ENCODE measurements around the gene GLT6D1. TPM values are rescaled to one million over a fixed set of nuclear protein-coding genes. Genes with fewer than 3 reads are reported as not detected.
"Not testable (repeated sequence)": the region's sequence is repeated elsewhere in the genome, so short reads cannot be mapped to it uniquely, and the experiment has no call there.

GLT6D1 gene
- total RNA-seq, 4 donors from 2014 or later = not detected

GRCh38 chr9:135669616-135670285, 30.4 kb upstream of the GLT6D1 start:
- no peak overlapping the region for H3K4me3 ChIP-seq
- TF ChIP-seq EP300 (IDR thresholded peaks at IDR 0.05) = no peak
- TF ChIP-seq POLR2A (IDR thresholded peaks at IDR 0.05) = no peak
- no peak for TF ChIP-seq CTCF (IDR thresholded peaks at IDR 0.05)
- TF ChIP-seq POLR2AphosphoS5 (IDR thresholded peaks at IDR 0.05) = no peak
- H3K36me3 ChIP-seq = no peaks in the 10 kb centered on the region
- WGBS = 100% methylated on average over 4 of the region's 9 CpGs
- no peaks in the 10 kb centered on the region for H3K4me1 ChIP-seq
- peak in 1 of 2 donors; percentile 49 for DNase-seq (ENCODE audit: low spot score in 2 of 2)
- peaks cover 5% of the 10 kb centered on the region for H3K9me3 ChIP-seq
- H3K27ac ChIP-seq = no peak overlapping the region
- peaks cover 74% of the 10 kb centered on the region for H3K27me3 ChIP-seq

- H3K27ac ChIP-seq, H3K4me3 ChIP-seq, H3K4me1 ChIP-seq, H3K36me3 ChIP-seq, H3K9me3 ChIP-seq: not testable (repeated sequence)
- WGBS = 85% methylated on average over 5 of the region's 5 CpGs
- DNase-seq (ENCODE audit: low spot score in 2 of 2) = peak in 1 of 2 donors; percentile 27
- H3K27me3 ChIP-seq = peaks cover 80% of the 10 kb centered on the region
Observed at GRCh38 chr9:135669018-135669417, 29.7 kb upstream of the GLT6D1 start.

- peaks cover 5% of the 10 kb centered on the region for H3K9me3 ChIP-seq
- H3K4me1 ChIP-seq = no peaks in the 10 kb centered on the region
- peak in 1 of 2 donors; percentile 72 for DNase-seq (ENCODE audit: low spot score in 2 of 2)
- no peak for TF ChIP-seq POLR2A (IDR thresholded peaks at IDR 0.05)
- TF ChIP-seq POLR2AphosphoS5 (IDR thresholded peaks at IDR 0.05) = no peak
- TF ChIP-seq CTCF (IDR thresholded peaks at IDR 0.05) = no peak
- no peak for TF ChIP-seq EP300 (IDR thresholded peaks at IDR 0.05)
- H3K27me3 ChIP-seq = peaks cover 83% of the 10 kb centered on the region
- WGBS = 80% methylated on average over 1 of the region's 9 CpGs
- H3K4me3 ChIP-seq = no peak overlapping the region
- no peak overlapping the region for H3K27ac ChIP-seq
- no peaks in the 10 kb centered on the region for H3K36me3 ChIP-seq
Observed at GRCh38 chr9:135667463-135668001, 28.2 kb upstream of the GLT6D1 start.

- TF ChIP-seq POLR2A (IDR thresholded peaks at IDR 0.05) (no peak), POLR2AphosphoS5 (IDR thresholded peaks at IDR 0.05) (no peak), CTCF (IDR thresholded peaks at IDR 0.05) (no peak), EP300 (IDR thresholded peaks at IDR 0.05) (no peak)
- H3K4me1 ChIP-seq = no peaks in the 10 kb centered on the region
- H3K36me3 ChIP-seq = no peaks in the 10 kb centered on the region
- peaks cover 5% of the 10 kb centered on the region for H3K9me3 ChIP-seq
- H3K4me3 ChIP-seq = no peak overlapping the region
- peak; percentile 37 to 59 for DNase-seq (ENCODE audit: low spot score in 2 of 2)
- 47% methylated on average over 19 of the region's 29 CpGs for WGBS
- peaks cover 79% of the 10 kb centered on the region for H3K27me3 ChIP-seq
- H3K27ac ChIP-seq = no peak overlapping the region
Observed at GRCh38 chr9:135666534-135667462, 27.5 kb upstream of the GLT6D1 start.

- peaks cover 69% of the 10 kb centered on the region for H3K27me3 ChIP-seq
- no peak for TF ChIP-seq POLR2A (IDR thresholded peaks at IDR 0.05)
- no peak for TF ChIP-seq POLR2AphosphoS5 (IDR thresholded peaks at IDR 0.05)
- no peak for TF ChIP-seq CTCF (IDR thresholded peaks at IDR 0.05)
- TF ChIP-seq EP300 (IDR thresholded peaks at IDR 0.05) = no peak
- H3K36me3 ChIP-seq = no peaks in the 10 kb centered on the region
- no peak overlapping the region for H3K27ac ChIP-seq
- H3K4me3 ChIP-seq = no peak overlapping the region
- H3K4me1 ChIP-seq = no peaks in the 10 kb centered on the region
- H3K9me3 ChIP-seq = peaks cover 5% of the 10 kb centered on the region
- WGBS = 69% methylated on average over 6 of the region's 12 CpGs
- peak in 1 of 2 donors; percentile 69 for DNase-seq (ENCODE audit: low spot score in 2 of 2)
Observed at GRCh38 chr9:135665795-135666189, 26.5 kb upstream of the GLT6D1 start.

Measured in suprapubic skin (tissue), 4 donors.